RPMI7951 (cell line): ENCODE measurements around the gene ST6GAL1. TPM values are rescaled to one million over a fixed set of nuclear protein-coding genes. Genes with fewer than 3 reads are reported as not detected.
A peak's percentile ranks its signal among the peaks of the same experiment; 100 is the strongest.

ENCODE experiments used
- DNase-seq: peaks from one replicate; pipeline ENCODE4 v3.0.0-alpha.2; 2012; ENCODE audit warnings: low read depth
- total RNA-seq: library from RNA; depleted of rRNA; stranded (reverse); fragments of >200 nt; shearing (Covaris generic); gene quantifications from 2 replicates; pipeline ENCODE4 v1.2.3, GENCODE V29; 2014; rRNA removed

ST6GAL1 gene
- total RNA-seq, 1 experiment from 2014 or later = 2.0 TPM

DNA sequence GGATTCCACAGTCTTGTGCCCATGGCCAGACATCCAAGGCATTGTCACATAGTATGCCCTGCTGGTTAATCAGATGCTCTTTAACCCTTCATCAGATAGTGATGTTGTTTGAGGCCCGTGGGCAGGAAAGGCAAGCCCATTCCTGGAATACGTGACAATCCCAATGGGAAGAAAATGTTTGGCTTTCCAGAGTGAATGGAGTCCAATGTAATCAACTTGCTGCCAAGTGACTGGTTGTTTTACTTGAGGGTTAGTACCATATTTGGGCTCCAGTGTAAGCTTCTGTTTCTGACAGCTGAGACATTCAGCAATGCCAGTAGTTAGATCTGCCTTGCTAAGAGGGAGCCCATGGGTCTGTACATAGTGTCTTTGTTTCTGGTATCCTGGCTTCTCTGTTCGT is 177.7 kb downstream of the ST6GAL1 start:
- no peak for DNase-seq

DNA sequence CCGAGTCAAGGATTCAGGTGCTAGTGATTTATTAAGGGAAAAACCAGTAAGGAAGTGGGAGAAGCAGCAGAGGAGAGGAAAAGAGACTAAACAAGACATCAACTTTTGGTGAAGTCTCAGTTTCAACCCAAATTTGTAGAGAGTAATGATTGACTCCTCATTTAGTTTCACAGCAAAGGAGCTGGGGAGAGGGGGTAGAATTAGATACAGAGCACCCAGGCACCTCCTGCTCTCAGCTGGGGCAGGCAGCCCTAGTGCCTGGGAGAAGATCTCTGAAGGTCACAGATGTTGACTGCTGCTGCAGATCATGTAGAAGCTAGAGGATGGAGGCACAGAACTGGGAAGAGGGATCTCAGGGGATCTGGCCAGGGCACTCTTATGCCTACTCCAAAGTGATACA is 179.8 kb downstream of the ST6GAL1 start:
- no peak for DNase-seq

DNA sequence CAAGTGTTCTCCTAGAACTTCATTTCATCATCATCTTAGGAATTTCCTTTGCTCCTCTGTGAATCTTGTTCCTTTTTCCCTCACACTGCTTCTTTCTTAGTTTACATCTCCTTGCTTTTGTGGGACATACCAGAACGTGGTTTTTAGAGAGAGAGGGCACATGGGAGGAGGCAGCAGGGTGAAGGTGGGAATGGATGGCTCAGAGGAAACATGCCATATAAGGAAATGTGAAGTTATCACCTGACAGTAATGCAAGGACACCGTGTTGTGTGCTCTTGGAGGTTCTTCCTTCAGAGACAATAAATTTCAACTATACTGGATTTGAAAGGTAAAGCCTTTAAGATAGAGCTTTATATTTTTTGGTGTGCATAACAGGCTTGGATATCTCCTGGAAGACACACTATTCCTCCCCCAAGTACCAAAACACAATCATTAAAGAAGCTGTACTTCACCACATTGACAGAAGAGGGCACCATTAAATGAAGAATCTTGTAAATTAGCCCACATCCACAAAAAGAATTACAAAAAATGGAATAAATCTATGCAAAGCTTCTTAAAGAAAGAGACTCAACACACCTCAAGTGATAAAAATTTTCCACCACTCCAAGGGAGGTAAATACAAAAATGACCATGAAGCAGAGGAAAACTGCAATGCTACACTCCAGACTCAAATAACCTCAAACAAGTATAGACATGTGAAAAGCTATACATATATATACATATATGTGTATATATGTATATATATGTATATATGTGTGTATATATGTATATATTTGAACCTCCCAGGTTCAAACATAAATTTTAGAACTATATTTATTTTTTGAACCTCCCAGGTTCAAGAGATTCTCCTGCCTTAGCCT is 182.8 kb downstream of the ST6GAL1 start:
- DNase-seq = peak; percentile 26

DNA sequence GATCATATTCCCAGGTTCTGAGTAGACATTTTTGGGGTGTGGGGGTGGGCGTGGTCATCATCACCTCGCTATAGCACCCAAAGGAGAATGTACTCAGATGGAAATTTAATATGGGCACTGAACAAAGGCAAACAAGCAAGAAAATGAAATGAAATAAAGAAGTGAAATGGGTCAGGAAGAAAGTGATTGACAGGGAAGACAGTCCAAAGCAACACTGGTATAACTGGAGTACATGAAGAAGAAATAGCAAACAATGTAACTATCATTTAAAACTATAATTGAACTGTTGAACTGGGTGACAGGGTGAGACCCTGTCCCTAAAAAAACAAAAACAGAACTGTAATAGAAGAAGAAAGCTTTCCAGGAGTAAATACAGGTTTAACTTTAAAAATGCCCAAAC is 184.2 kb downstream of the ST6GAL1 start:
- DNase-seq = no peak

DNA sequence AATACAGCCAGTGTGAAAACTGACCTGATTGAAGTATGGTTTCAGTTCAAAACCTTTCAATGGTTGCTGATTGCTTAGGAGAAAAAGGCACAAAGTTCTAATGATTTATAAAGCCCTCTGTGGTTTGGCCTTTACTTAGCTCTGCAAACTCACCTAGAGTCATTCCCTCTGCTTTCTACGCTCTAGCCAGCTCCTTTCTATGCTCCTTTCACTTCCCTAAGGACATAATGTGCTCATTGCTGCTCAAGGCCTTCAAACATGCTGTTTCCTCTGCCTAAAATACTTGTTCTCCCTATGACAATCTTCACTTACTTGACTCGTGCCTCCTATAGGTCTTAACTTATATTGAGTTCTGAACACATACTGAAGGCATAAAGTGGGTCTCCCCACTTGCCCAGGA is 190.0 kb downstream of the ST6GAL1 start:
- no peak for DNase-seq

DNA sequence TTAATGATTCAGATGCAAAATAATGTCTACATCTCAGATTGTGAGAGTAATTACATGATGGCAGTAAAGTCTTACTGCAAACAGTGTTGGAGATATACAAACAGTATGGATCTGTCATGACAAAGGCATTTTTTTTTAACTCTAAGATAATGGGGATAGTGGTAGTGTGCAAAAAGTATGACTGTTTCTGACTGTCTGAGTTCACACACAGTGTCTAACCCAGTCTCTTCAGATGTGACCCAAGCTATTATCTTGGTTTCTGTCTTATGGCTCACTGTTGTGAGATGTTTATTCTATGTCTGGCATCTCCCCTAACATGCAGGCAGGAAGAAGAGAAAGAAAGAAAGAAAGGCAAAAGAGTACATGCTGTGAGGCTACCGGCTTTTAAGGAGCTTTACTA is 191.9 kb downstream of the ST6GAL1 start:
- no peak for DNase-seq

DNA sequence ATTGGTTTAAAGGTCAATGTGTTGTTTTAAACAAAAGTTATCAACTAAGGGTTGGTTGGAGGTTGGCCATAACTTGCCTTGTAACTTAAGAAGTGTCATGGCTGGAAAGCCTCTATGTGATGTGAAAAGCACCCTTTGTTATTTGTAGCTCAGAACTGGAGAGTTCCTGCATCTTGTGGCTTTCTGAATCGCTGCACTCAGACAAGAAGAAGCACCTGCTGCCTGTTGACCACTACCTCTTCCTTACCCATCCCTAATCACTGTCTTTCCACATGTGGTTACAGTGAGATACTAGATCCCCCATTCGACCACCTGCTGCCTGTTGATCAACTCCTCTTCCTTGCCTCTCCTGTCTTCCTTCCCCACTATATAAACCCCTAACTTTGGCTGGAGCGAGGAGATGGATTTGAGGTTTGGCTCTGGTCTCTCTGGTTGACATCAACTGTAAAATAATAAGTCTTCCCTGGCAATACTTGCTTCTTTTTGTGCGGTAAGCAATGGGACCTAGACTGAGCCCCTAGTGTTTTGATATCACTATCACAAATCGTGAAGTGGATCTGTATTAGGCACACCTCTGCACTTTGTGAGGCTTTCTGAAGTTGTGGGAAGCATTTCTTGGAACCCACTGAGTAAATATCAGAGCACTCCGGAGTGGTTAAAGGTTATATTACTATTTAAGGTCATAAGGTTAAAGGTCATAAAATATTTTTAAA is 195.1 kb downstream of the ST6GAL1 start:
- no peak for DNase-seq

Other genes starting within 250 kb of the ST6GAL1 start
- gene KNG1, start 213.2 kb upstream of the ST6GAL1 start, total RNA-seq = not detected in 2 replicates
- gene EIF4A2, start 146.9 kb upstream of the ST6GAL1 start, total RNA-seq = 465 and 511 TPM in 2 replicates
- 142 and 161 TPM in 2 replicates for gene RFC4, start 124.0 kb upstream of the ST6GAL1 start, total RNA-seq
- not detected in 2 replicates for gene ADIPOQ, start 87.8 kb upstream of the ST6GAL1 start, total RNA-seq
- gene RPL39L, start 209.0 kb downstream of the ST6GAL1 start, total RNA-seq = 142 and 143 TPM in 2 replicates